ENCODE results near the gene JPH4.
"Not testable (repeated sequence)": the region's sequence is repeated elsewhere in the genome, so short reads cannot be mapped to it uniquely, and the experiment has no call there.

JPH4 gene

GRCh38 chr14:23608454-23608853 lies 29.9 kb upstream of the JPH4 start:
- no peak for DNase-seq

GRCh38 chr14:23605931-23606585 lies 27.5 kb upstream of the JPH4 start:
- DNase-seq = no peak

GRCh38 chr14:23604675-23605170 lies 26.1 kb upstream of the JPH4 start:
- no peak for DNase-seq

- DNase-seq = no peak
These were observed 25.6 kb upstream of the JPH4 start for GRCh38 chr14:23604148-23604547.

- no peak for DNase-seq
These were observed 24.5 kb upstream of the JPH4 start for GRCh38 chr14:23603103-23603502.

GRCh38 chr14:23602181-23603095 lies 23.8 kb upstream of the JPH4 start:
- no peak for DNase-seq

- no peak for DNase-seq
These were observed 23.2 kb upstream of the JPH4 start for GRCh38 chr14:23601845-23602180.

GRCh38 chr14:23601424-23601823 lies 22.8 kb upstream of the JPH4 start:
- no peak for DNase-seq

- DNase-seq = no peak
These were observed 22.2 kb upstream of the JPH4 start for GRCh38 chr14:23600806-23601205.

- no peak for DNase-seq
These were observed 21.7 kb upstream of the JPH4 start for GRCh38 chr14:23600322-23600707.

- not testable (repeated sequence) for DNase-seq
These were observed 15.6 kb upstream of the JPH4 start for GRCh38 chr14:23594191-23594590.

- no peak for DNase-seq
These were observed 11.6 kb upstream of the JPH4 start for GRCh38 chr14:23590198-23590597.

- no peak for DNase-seq
These were observed 11.0 kb upstream of the JPH4 start for GRCh38 chr14:23589606-23590005.

GRCh38 chr14:23588884-23589598 lies 10.5 kb upstream of the JPH4 start:
- peak; percentile 64 for DNase-seq

- DNase-seq = not testable (repeated sequence)
These were observed 6.1 kb upstream of the JPH4 start for GRCh38 chr14:23584527-23585203.

GRCh38 chr14:23583761-23584526 lies 5.4 kb upstream of the JPH4 start:
- not testable (repeated sequence) for DNase-seq

GRCh38 chr14:23582906-23583760 lies 4.5 kb upstream of the JPH4 start:
- DNase-seq = no peak

- DNase-seq = no peak
These were observed 2.3 kb upstream of the JPH4 start for GRCh38 chr14:23580948-23581281.

GRCh38 chr14:23580152-23580926 lies 1.7 kb upstream of the JPH4 start:
- DNase-seq = no peak

GRCh38 chr14:23579739-23580138 lies 1.1 kb upstream of the JPH4 start:
- no peak for DNase-seq

- no peak for DNase-seq
These were observed 681 bp upstream of the JPH4 start for GRCh38 chr14:23579311-23579630.

Data from NCI-H1930 (cell line).